HG02610 (cell line): ENCODE measurements around the gene APBB1IP.
"Not testable (repeated sequence)": the region's sequence is repeated elsewhere in the genome, so short reads cannot be mapped to it uniquely, and the experiment has no call there.

ENCODE experiments used
- ATAC-seq: cut with Tn5 transposase; IDR thresholded peaks from one replicate; pipeline ENCODE4 v1.9.1; 2021; ENCODE audit warnings: mild to moderate bottlenecking, moderate library complexity; ENCODE audit not compliant: unreplicated experiment

The APBB1IP gene

DNA sequence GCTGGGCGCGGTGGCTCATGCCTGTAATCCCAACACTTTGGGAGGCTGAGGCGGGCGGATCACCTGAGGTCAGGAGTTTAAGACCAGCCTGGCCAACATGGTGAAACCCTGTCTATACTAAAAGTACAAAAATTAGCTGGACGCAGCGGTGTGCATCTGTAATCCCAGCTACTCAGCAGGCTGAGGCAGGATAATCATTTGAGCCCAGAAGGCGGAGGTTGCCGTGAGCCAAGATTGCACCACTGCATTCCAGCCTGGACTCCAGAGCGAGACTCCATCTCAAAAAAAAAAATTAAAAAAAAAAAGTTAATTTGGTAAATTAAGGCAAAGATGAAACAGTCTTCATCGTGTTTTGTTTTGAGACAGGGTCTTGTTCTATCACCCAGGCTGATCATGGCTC lies 66.3 kb downstream of the APBB1IP start:
- not testable (repeated sequence) for ATAC-seq

DNA sequence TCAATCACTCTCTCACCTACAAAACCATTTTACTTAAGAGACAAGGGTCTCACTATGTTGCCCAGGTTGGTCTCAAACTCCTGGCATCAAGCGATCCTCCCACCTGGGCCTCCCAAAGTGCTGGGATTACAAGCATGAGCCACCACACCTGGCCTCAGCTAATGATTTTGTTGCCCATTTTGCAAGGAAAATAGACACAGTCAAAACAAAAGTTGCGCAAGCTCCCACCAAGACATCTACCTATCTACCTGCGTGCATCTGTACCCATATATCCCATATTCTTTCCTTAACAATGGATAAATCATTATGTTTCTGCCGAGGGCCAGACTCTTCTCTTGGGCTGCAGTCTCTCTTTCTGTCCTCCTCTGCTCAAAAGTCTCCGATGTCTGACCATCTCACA lies 67.3 kb downstream of the APBB1IP start:
- no peak for ATAC-seq

DNA sequence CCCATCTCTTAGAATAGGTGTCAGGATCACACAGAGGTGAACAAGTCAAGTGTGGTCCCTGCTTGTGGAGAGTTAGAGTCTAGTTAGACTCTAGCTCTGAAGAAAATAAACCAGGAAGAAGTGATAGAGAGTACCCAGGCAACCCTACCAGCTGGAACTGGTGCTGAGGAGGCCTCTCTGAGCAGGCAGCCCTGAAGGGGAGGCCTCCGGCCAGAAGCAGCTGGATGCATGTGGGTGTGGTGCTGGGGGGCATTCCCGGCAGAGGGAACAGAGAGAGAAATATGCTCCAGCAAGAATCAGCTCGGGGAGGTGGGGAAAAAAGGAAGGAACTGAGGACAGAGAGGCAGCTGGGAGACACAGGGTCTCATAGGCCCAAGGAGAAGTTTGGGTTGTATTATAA lies 68.6 kb downstream of the APBB1IP start:
- ATAC-seq = no peak

DNA sequence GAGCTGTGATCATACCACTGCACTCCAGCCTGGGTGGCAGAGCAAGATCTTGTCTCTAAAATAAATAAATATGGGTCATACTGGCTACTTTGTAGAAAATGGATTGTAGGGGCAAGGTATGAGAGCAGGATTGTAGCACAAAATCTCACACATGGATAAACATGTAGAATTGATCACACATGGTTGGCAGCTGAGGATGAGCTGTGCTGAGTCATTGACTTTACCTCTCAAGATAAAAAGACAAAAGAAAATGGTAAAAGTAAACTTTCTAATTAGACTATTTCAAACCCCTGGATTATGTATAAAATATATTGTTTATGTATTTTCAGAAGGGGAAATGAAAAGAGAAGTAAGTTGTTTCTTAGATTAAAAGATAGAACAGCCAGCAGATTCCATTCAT lies 69.3 kb downstream of the APBB1IP start:
- no peak for ATAC-seq

DNA sequence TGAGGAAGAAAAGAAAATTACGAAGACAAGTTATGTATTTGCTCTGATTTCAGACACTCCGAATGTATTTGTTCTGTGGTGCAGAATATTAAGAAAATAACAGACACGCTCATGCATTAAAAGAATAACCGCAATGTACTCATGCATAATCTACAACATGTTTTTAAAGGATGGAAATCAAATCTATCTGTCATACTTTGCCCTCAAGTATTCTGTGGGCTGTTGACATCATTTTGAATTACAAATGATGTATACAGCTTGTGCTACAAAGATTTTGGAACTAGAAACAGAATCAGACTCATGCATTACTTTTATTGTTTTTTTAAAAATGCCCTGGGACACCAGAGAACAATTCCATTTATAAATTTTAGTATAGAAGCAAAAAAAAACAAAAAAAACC lies 69.9 kb downstream of the APBB1IP start:
- ATAC-seq = no peak

DNA sequence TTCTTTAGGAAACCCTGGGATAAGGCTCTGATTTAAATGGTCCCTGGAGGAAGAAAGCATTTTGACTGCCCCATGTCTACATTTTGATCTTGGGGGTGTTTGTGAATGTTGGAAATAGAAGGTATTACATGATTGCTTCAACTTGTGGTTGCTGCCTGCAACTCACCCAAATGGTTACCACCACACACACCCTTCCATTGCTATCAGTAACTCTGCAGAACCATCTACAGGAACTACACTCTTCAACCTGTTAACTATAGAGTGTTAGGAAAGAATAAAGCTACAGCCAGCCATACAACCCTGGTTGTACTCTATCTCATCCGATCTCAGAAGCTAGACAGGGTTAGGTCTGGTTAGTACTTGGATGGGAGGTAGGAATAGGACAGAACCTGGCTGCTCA lies 71.2 kb downstream of the APBB1IP start:
- ATAC-seq = no peak

DNA sequence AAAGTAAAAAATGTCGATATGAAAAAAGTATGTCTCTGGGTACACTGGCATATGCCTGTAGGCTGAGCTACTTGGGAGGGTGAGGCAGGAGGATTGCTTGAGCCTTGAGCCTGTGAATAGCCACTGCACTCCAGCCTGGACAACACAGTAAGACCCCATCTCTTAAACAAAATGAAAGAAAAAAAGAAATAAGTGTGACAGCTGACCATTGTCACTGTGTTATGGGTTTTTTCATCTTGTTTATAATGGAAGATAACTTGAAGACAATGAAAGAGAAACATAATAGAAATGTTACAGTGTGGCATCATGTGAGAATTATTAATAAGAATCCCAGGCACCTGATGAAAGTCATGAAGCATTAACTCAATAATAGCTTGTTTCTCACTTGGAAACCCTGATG lies 75.0 kb downstream of the APBB1IP start:
- ATAC-seq = no peak

DNA sequence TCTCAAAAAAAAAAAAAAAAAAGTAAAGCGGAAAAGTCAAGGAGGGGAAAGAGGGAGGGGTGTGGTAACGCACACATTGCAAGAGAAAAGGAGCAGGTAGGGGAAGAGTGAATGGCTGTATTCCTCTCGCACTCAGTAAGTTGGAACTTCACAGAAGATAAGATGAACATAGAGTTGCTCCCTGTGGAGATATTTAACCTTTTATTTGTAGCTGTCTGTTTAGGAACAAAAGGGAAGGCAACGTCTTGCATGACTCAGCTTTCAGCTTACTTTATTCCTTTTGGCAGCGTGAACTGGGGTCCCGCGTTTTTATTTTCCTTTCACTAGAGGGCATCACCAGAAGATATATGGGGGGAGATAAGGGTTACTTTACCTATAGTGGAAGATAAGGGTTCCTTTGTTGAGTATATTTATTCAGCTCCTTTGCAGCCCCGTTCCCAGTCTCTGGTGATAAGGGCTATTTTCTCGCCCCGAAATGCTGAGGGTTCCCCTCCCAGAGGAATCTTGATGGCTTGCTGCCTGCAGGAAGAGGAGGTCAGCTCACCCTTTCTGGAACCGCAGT lies 78.5 kb downstream of the APBB1IP start:
- ATAC-seq = no peak

DNA sequence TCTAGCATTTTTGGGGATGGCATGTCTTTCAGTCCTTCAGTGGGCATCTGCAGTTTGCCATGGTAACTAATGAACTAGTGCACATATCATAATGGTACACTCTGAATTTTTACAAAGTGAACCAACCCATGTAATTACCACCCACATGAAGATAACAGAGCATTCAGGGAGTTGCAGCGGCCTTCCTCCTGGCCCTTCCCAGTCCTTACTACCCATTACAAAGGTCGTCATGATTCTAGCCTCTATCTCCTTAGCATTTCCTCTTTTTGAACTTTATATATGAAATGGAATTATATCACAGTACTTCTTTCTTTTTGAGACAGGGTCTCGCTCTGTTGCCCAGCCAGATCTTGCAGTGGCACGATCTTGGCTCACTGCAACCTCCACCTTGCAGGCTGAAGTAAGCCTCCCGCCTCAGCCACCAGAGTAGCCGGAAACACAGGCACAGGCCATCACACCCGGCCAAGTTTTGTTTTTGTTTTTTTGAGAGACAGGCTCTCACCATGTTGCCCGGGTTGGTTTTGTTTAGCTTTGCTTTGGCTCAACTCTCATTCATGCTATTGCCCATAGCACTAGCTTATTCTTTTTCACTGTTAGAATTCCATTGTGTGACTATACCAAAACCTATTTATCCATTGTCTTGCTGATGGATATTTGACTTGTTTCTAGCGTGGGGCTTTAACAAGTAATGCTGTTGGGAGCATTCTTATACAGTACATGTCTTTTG lies 79.2 kb downstream of the APBB1IP start:
- no peak for ATAC-seq

DNA sequence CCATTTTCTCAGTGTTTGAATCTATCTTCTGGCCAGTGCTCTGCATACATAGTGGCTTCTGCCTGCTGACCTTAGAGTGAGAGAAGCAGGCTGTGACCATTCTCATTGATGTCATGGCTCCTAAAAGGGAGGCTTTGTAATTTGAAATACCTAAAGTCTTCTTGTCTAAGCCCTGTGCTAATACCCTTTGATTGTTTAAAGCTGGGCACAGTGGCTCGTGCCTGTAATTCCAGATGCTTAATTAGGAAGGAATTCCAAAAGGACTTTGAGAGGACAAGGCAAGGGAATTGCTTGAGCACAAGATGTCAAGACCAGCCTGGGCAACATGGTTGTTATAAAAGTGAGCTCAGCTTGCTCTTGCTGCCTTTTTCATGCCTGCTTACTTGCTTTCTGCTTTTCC lies 81.7 kb downstream of the APBB1IP start:
- no peak for ATAC-seq

DNA sequence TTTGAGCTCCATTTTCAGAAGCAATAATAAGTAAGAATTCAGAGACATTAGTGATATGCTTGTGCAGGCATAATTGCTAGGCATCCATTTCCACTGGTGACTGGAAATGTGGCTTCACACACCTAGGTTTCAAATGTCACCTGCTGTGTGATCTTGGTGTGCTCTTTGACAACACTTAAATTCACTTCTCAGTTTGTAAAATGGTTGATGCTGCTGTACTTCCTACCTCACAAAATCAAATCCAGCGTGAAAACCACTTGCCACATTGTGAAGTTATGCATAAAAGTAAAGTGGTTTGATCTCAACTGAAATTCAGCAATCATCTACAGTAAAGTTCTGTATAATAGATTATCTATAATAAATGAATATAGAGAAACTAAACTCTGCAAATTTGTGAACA lies 82.4 kb downstream of the APBB1IP start:
- no peak for ATAC-seq

DNA sequence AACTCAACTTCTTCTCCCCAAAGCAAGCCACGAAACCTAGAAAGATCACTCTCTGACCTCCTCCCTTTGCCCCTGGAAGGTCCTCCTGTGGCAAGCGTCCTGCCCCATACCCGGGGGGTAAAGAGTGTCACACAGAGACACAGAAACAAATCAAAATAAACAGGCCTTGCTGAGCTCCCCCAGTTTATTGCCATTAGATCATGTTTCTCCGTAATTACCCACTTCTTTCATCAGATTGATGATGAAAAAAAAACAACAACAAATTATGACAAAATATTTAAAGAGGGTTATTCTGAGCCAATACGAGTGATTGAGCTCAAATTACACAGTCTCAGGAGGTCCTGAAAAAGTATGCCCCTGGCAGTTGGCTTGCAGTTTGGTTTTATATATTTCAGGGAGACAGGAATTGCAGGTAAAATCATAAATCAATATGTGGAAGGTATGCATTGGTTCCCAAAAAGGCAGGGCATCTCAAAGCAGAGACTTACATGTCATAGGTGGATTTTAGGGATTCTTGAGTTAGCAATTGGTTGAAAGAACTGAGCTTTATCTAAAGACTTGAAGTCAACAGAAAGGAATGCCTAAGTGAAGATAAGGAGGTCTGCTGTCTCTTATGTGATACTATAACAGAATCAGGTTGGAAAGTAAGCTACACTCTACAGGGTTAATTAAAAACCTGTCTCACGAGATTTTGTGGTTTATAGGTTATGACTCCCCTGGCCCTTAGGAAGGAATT lies 86.2 kb downstream of the APBB1IP start:
- ATAC-seq = no peak

DNA sequence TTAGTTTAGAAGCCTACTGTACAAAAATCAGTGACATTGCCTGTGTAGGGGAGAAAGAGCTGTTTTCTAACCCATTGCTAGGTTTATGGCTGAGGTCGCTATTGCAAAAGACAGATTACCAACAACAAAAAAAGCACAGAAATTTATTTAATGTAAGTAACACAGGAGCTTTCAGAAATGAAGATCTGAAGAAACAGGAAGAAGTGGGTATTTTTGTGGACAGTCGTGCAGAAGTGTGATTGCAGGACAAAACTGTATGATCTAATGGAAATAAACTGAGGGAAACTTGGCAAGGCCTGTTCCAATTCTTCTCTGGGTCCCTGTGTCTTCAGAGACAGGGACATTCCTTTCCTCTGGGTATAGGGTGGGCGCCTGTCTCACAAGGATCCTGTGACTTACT lies 87.4 kb downstream of the APBB1IP start:
- ATAC-seq = no peak

DNA sequence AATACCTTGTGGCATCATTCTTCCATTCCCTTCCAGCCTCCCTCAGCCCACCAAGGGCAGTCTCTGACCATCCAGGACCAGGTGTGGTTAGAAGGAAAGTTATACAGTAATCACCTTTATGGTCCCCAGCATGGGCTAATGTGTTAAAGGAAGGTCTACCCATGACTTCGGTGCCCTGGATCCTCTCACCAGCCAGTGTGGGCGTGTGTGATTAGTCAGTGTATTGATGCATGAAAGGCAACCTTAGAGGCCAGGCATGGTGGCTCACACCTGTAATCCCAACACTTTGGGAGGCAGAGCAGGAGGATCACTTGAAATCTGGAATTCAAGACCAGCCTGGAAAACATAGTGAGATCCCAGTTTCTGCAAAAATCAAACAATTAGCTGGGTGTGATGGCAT lies 88.9 kb downstream of the APBB1IP start:
- ATAC-seq = no peak

DNA sequence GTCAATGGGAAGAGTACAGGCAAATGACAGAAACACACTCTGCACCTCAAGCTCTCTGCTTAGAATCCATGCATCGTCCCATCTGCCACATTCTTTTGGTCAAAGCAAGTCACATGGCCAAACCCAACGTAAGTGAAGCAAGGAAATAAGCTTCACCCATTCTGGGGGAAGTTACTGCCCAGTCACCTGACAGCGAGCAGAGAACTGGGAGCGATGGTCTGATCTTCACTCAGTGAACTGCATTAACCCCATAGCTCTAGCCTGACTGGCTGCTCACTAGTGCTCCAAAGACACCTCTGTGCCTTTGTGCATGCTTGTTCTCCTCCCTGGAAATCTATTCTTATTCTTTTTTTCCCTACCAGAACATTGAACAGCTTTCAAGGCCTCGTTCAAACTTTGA lies 89.9 kb downstream of the APBB1IP start:
- no peak for ATAC-seq

DNA sequence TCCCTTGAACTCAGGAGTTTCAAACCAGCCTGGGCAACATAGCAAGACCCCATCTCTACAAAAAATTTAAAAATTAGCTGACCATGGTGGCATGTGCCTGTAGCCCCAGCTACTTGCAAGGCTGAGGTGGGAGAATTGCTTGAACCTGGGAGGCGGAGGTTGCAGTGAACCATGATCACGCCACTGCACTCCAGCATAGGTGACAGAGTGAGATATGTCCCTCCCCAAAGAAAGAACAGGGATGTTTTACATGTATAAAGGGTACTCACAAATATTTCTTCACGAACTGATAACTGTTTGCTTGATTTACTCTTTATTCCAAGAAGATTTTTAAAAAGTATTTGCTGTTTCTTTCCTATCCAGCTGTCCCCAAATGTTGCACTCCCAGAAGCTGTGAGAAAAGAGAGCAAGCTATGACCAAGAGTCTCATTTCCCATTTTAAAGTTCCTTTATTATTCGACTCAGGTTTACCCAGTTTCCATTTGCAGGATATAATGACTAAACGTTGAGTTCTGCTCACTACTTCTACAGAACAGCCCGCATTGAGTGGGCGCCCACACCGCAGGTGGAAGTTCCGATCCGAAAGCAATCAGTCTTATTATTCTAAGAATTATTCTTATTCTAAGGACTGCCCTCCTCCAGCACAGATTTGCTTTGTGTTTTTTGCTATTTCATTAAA lies 90.7 kb downstream of the APBB1IP start:
- ATAC-seq = peak; percentile 89

DNA sequence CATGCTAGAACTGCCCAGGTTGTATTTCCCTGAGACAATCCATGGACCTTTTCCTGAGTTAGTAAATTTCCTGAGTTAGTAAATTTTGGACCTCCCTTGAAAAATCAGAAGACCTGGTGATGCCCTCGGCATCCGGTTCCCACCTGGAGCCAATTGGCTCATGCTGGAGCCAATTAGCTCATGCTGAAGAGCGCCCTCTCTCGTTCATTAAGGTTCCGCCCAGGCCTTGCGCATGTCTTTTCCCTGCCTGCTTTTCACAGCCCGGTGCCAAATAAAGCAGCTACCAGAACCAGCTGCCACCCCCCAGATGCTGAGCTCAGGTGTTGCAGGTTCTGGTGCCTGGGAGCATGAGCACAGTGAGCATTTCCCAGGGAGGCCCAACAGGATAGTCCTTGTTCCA lies 96.2 kb downstream of the APBB1IP start:
- ATAC-seq = no peak

DNA sequence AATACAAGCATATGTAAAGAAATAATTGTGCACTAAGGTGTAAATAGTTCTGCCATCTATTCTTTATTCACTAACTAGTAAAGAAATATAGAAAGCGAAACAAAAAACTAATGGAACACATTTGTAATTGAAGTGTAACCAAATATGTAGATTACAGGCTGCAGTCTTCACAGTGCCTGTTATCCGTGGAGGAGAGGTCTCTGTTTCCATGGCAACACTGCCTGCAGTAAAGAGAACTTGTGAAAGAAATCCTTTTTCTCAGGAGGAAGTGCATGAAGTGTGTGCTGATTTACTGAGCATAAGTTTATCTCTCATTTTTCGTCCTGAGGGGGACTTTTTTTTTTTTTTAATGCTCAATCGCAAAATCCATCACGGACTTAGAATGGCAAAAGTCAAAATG lies 102.5 kb downstream of the APBB1IP start:
- ATAC-seq = peak; percentile 33

DNA sequence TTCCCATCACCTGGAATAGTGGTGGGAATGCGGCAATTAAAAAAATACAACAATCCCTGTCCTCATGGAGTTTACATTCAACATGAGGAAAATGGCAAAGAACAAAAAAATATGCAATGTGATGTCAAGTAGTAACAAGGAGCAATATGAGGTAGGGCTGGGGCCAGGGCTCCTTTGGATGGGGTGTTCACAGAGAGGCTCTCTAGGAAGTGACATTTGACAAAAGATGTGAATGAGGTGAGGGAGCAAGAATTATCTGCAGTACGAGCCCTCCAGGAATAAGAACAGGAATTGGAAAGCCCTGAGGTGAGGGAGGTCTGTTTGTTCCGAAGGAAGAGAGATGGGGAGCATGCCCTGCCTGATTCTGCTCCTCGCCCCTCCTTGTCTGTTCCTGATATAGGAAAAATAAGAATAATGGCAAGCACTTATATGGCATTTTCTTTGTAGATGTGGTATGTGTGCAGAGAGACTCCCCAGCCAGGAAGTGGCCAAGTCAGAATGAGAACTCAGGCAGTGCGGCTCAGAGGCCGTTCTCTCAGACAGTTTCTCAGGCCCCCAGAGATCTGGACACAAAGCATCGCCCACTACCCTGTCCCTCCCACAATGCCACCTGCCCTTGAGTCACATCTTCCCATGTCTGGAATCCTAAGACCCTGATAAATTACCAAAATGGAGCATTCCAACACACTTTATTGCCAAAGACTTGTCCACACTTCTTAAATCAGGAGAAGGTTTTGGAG lies 105.6 kb downstream of the APBB1IP start:
- ATAC-seq = peak; percentile 87

DNA sequence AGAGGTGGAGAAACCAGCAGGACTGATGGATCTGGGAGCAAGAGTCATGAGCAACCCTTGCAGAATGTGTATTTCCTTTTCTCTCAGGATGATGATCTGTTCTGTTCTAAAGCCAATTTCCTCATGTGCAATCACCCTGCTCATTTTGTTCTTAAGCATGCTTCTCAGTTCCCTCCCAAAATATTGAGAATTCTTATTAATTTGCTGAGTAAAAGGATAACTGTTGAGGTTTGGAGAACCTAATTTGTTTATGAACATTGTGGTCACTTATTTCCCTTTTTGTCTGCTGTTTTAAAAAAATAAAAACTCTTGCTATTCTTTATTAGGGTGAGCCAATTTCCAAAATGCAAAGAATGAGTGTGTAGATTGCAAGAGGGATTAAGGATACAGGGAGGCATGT lies 106.8 kb downstream of the APBB1IP start:
- ATAC-seq = no peak
